HepG2 (cell line): ENCODE results near the gene SHISA7. TPM values are rescaled to one million over a fixed set of nuclear protein-coding genes. Genes with fewer than 3 reads are reported as not detected.

ENCODE experiments used
- ATAC-seq: fragments of 200-7000 bp; cut with Tn5 transposase; 3 replicates; pipeline ENCODE4 v1.9.1; 2020; ENCODE audit warnings: mild to moderate bottlenecking, moderate library complexity
- BruUV-seq: library from RNA; stranded (reverse); fragments of 400-500 nt; replicated peaks from 2 replicates; lab custom pipeline; 2021; lab: Mats Ljungman, UMichigan
- CTCF ChIA-PET: fragments of 300-600 bp; formaldehyde crosslinking; extraction: SDS; loops from one replicate; lab custom pipeline; 2021; ENCODE audit warnings: low total read pairs, inconsistent platforms, low intra/inter-chr PET ratio; lab: Yijun Ruan, JAX
- POLR2A ChIA-PET: fragments of 350-600 bp; sonication (Branson Sonifier 250); formaldehyde crosslinking; loops from one replicate; lab custom pipeline; 2020; ENCODE audit warnings: antibody characterized with exemption, inconsistent platforms; lab: Yijun Ruan, JAX
- DNase-seq: peaks from one replicate; pipeline ENCODE4 v3.0.0-alpha.2; 2015; ENCODE audit warnings: low spot score
- FAIRE-seq: peaks from 3 replicates; lab custom pipeline; 2011; peaks lifted over from hg19 to GRCh38; lab: Jason Lieb, UNC
- H2AFZ ChIP-seq: one replicate; pipeline ENCODE4 v1.6.1; 2011; ENCODE audit warnings: low read length, inconsistent platforms
- H3K27ac ChIP-seq: fragments of 300-600 bp; 3 replicates; pipeline ENCODE4 v1.8.0; 2011; ENCODE audit warnings: mixed run types, mild to moderate bottlenecking, mixed read lengths, low read length, inconsistent platforms; ENCODE audit not compliant: insufficient read depth; ENCODE audit errors: extremely low read length
- H3K27me3 ChIP-seq, 2 experiments: fragments of 200-600 bp in 1 of 2; 2 replicates in 1 of 2; 3 replicates in 1 of 2; pipeline versions ENCODE4 v1.6.0 to v1.8.0; 2011; ENCODE audit warnings: low read length in 2 of 2, mild to moderate bottlenecking in 2 of 2, moderate library complexity in 2 of 2, inconsistent platforms in 1 of 2; ENCODE audit not compliant: insufficient read depth in 2 of 2, control insufficient read depth in 1 of 2
- H3K36me3 ChIP-seq, 2 experiments: fragments of 200-600 bp in 1 of 2; replicated peaks in 1 of 2; 2 replicates in 1 of 2; 3 replicates in 1 of 2; pipeline versions ENCODE4 v1.5.1 to v1.8.0; 2011; ENCODE audit warnings: low read length in 2 of 2, inconsistent platforms in 1 of 2; ENCODE audit not compliant: insufficient read depth in 2 of 2, control insufficient read depth in 1 of 2
- H3K4me1 ChIP-seq: 2 replicates; pipeline ENCODE4 v1.5.1; 2012; ENCODE audit warnings: low read length, inconsistent platforms; ENCODE audit not compliant: insufficient read depth
- H3K4me2 ChIP-seq: 2 replicates; pipeline ENCODE4 v1.6.0; 2011; ENCODE audit warnings: low read depth, low read length, inconsistent platforms
- H3K4me3 ChIP-seq, 3 experiments: fragments of 200-600 bp in 1 of 3; sonication (generic), shearing (Covaris generic) in 1 of 3; replicated peaks in 1 of 3; 2 replicates each; pipeline ENCODE4 v1.5.1; 2011 to 2016; ENCODE audit warnings: low read length in 3 of 3, inconsistent platforms in 2 of 3, low read depth in 2 of 3, mild to moderate bottlenecking in 2 of 3, control low read depth in 1 of 3, mixed read lengths in 1 of 3; ENCODE audit not compliant: insufficient read depth in 1 of 3
- H3K79me2 ChIP-seq: one replicate; pipeline ENCODE4 v1.6.1; 2011; ENCODE audit warnings: low read length, inconsistent platforms; ENCODE audit not compliant: insufficient read depth
- H3K9ac ChIP-seq: 2 replicates; pipeline ENCODE4 v1.6.0; 2011; ENCODE audit warnings: mild to moderate bottlenecking, low read depth, low read length, inconsistent platforms; ENCODE audit not compliant: insufficient read depth
- H3K9me3 ChIP-seq: 2 replicates; pipeline ENCODE4 v1.5.1; 2012; ENCODE audit warnings: mild to moderate bottlenecking, low read length
- H4K20me1 ChIP-seq: 2 replicates; pipeline ENCODE4 v1.6.0; 2011; ENCODE audit warnings: inconsistent platforms, mild to moderate bottlenecking, low read length, moderate library complexity; ENCODE audit not compliant: insufficient read depth
- CEBPG ChIP-seq: IDR thresholded peaks from 2 replicates; pipeline ENCODE4 v1.6.1; 2016
- HNF4G ChIP-seq, 2 experiments: sonication (generic) in 1 of 2; formaldehyde crosslinking in 1 of 2; IDR thresholded peaks; 2 replicates each; pipeline versions ENCODE4 v1.4.0 to v1.6.1; 2011 to 2020; ENCODE audit warnings: borderline replicate concordance in 2 of 2, low read depth in 2 of 2, mild to moderate bottlenecking in 2 of 2, low read length in 1 of 2, missing genetic modification reagents in 1 of 2, moderate library complexity in 1 of 2
- HNRNPLL ChIP-seq: fragments of 200-400 bp; formaldehyde crosslinking; IDR thresholded peaks from 2 replicates; pipeline ENCODE4 v1.6.1; 2017; ENCODE audit warnings: mild to moderate bottlenecking, low read depth, low read length; ENCODE audit not compliant: poor library complexity, severe bottlenecking
- MYC ChIP-seq: sonication (generic); formaldehyde crosslinking; IDR thresholded peaks from 2 replicates; pipeline ENCODE4 v1.9.0; 2021; ENCODE audit warnings: missing genetic modification reagents, borderline replicate concordance
- MYPOP ChIP-seq: sonication (generic); formaldehyde crosslinking; IDR thresholded peaks from 2 replicates; pipeline ENCODE4 v1.8.1; 2023; ENCODE audit warnings: mild to moderate bottlenecking, moderate library complexity, missing genetic modification reagents
- NFAT5 ChIP-seq: sonication (generic); formaldehyde crosslinking; IDR thresholded peaks from 2 replicates; pipeline ENCODE4 v1.4.0; 2020; ENCODE audit warnings: missing genetic modification reagents
- RBAK ChIP-seq: sonication (generic); formaldehyde crosslinking; IDR thresholded peaks from 2 replicates; pipeline ENCODE4 v1.5.1; 2020; ENCODE audit warnings: mild to moderate bottlenecking, missing genetic modification reagents
- STAT5B ChIP-seq: sonication (generic); formaldehyde crosslinking; IDR thresholded peaks from 2 replicates; pipeline ENCODE4 v1.4.0; 2020; ENCODE audit warnings: missing genetic modification reagents
- TEAD3 ChIP-seq: optimal IDR thresholded peaks from 2 replicates; pipeline ENCODE3; 2016; ENCODE audit warnings: borderline replicate concordance
- U2AF1 ChIP-seq: fragments of 200-400 bp; formaldehyde crosslinking; optimal IDR thresholded peaks from 2 replicates; pipeline ENCODE3; 2017; ENCODE audit warnings: mild to moderate bottlenecking, low read depth, low read length
- ZNF3 ChIP-seq: IDR thresholded peaks from 2 replicates; pipeline ENCODE4 v1.7.0; 2017; ENCODE audit warnings: inconsistent platforms
- ZNF354B ChIP-seq: sonication (generic); formaldehyde crosslinking; IDR thresholded peaks from 2 replicates; pipeline ENCODE4 v1.8.0; 2022; ENCODE audit warnings: mild to moderate bottlenecking, missing genetic modification reagents
- ZNF615 ChIP-seq: sonication (generic); formaldehyde crosslinking; IDR thresholded peaks from 2 replicates; pipeline ENCODE4 v1.5.0; 2020; ENCODE audit warnings: mild to moderate bottlenecking, missing genetic modification reagents, borderline replicate concordance
- ZNF639 ChIP-seq: conservative IDR thresholded peaks from 2 replicates; pipeline ENCODE4 v1.6.1; 2018; ENCODE audit warnings: missing genetic modification reagents
- ZNF713 ChIP-seq: sonication (generic); formaldehyde crosslinking; IDR thresholded peaks from 2 replicates; pipeline ENCODE4 v1.4.0; 2020; ENCODE audit warnings: mild to moderate bottlenecking, missing genetic modification reagents
- ZSCAN21 ChIP-seq: sonication (generic); formaldehyde crosslinking; IDR thresholded peaks from 2 replicates; pipeline ENCODE4 v1.8.0; 2022; ENCODE audit warnings: mild to moderate bottlenecking, missing genetic modification reagents, moderate library complexity, borderline replicate concordance
- WGBS: methylation state at CpG from one replicate; pipeline ENCODE4 v1.1.6; 2017; ENCODE audit warnings: low lambda C conversion rate; 5-methylcytosine and 5-hydroxymethylcytosine counted together
- in situ Hi-C: cut with HindIII; loops from 2 replicates; pipeline ENCODE4 v1.10.0; 2017; ENCODE audit warnings: low pct_unique_long_range_greater_than_20kb; ENCODE audit not compliant: extremely low pct_ligation_motif_present
- intact Hi-C: fragments of 100-400 bp; cut with micrococcal nuclease; formaldehyde crosslinking; loops from one replicate; pipeline ENCODE4 v1.10.0; 2022; ENCODE audit not compliant: unreplicated experiment
- polyA plus RNA-seq, 8 experiments: library from polyadenylated mRNA; depleted of rRNA in 3 of 8; stranded (reverse) in 7 of 8; unstranded in 1 of 8; fragments of >200 nt; fragmentation: Illumina TruSeq in 4 of 8; extraction: Trizol in 4 of 8; gene quantifications; 2 replicates each; pipeline versions ENCODE4 v1.2.1 to v1.2.3, GENCODE V29; 2011 to 2016; ENCODE audit warnings: low read depth in 4 of 8, missing spikeins in 1 of 8, mixed read lengths in 1 of 8; ENCODE audit not compliant: insufficient read depth in 1 of 8
- total RNA-seq, 5 experiments: library from RNA; depleted of rRNA; stranded (reverse); fragments of >200 nt; fragmentation: Illumina TruSeq; extraction: Trizol; gene quantifications; 2 replicates each; pipeline ENCODE4 v1.2.3, GENCODE V29; 2016; ENCODE audit warnings: low read depth in 1 of 5

SHISA7 gene
- total and polyA plus RNA-seq, 2 of the 13 experiments (the other 11 are each of a cell fraction or from before 2014, with no cell fraction given): not detected

GRCh38 chr19:55468054-55468393 lies 24.9 kb upstream of the SHISA7 start:
- H3K79me2 ChIP-seq: no peaks in the 10 kb centered on the region
- H3K9me3 ChIP-seq: no peaks in the 10 kb centered on the region
- H3K27ac ChIP-seq: no peak overlapping the region
- no peaks in the 10 kb centered on the region for H4K20me1 ChIP-seq
- intact Hi-C loops (no loop called here), in situ Hi-C loops (no loop called here)
- BruUV-seq: no TSS peak
- WGBS: 0% methylated on average over 4 of the region's 4 CpGs
- ATAC-seq: no peak
- H3K36me3 ChIP-seq: no peaks in the 10 kb centered on the region
- ChIA-PET CTCF (interaction anchor here (1.2 to 1.6 kb wide), 2 partner anchors 36 to 327 kb away, joined by 3 to 24 read pairs; no protein-coding TSS in a partner anchor), POLR2A (interaction anchor here (1.0 to 2.2 kb wide), 3 partner anchors 8 to 156 kb away, joined by 4 to 26 read pairs (median 4); partner anchors contain the start of genes ZNF628 and ZNF784)
- H2AFZ ChIP-seq: no peak overlapping the region
- no peak for DNase-seq
- H3K4me3 ChIP-seq: peak overlapping the region in 1 of 3 experiments; percentile 44; a peak in 1 of 6 replicates
- H3K9ac ChIP-seq: no peak overlapping the region
- FAIRE-seq: no peak
- H3K4me2 ChIP-seq: peak overlapping the region; percentile 71
- peaks cover 52% of the 10 kb centered on the region for H3K4me1 ChIP-seq
- no peaks in the 10 kb centered on the region; a peak in 1 of 5 replicates for H3K27me3 ChIP-seq
- TF ChIP-seq RBAK (CRISPR knock-in tag): no peak
- no peak for TF ChIP-seq ZNF713 (CRISPR knock-in tag)
- TF ChIP-seq ZNF615 (CRISPR knock-in tag): no peak
- no peak for TF ChIP-seq ZSCAN21 (CRISPR knock-in tag)
- no peak for TF ChIP-seq TEAD3 (CRISPR knock-in tag)
- peak; percentile 95 for TF ChIP-seq ZNF3 (CRISPR knock-in tag)
- TF ChIP-seq ZNF354B (CRISPR knock-in tag): 0 out of 2 replicates have a peak, but pooled peaks have one; percentile 10
- no peak for TF ChIP-seq HNRNPLL
- no peak for TF ChIP-seq ZNF639
- TF ChIP-seq STAT5B (CRISPR knock-in tag): no peak
- no peak for TF ChIP-seq U2AF1
- no peak for TF ChIP-seq HNF4G (IDR thresholded peaks at IDR 0.05; ENCODE audit: borderline replicate concordance, low read depth, low read length)
- 0 out of 2 replicates have a peak, but pooled peaks have one; percentile 3 for TF ChIP-seq HNF4G (CRISPR knock-in tag; IDR thresholded peaks at IDR 0.05; ENCODE audit: borderline replicate concordance, low read depth)
- TF ChIP-seq MYC (CRISPR knock-in tag): no peak
- TF ChIP-seq NFAT5 (CRISPR knock-in tag): no peak
- no peak for TF ChIP-seq MYPOP (CRISPR knock-in tag)
- TF ChIP-seq CEBPG (CRISPR knock-in tag): 0 out of 2 replicates have a peak, but pooled peaks have one; percentile 1
